HEK293T (cell line): Measurements from ENCODE around the gene GCN1.

Experiments
- BHLHE40 ChIP-seq: fragments of 450-650 bp; IDR thresholded peaks from 2 replicates; pipeline ENCODE4 v1.6.1; 2016; ENCODE audit warnings: mild to moderate bottlenecking, moderate library complexity, borderline replicate concordance
- ELF4 ChIP-seq: fragments of 450-650 bp; IDR thresholded peaks from 2 replicates; pipeline ENCODE4 v1.6.1; 2017; ENCODE audit warnings: antibody characterized with exemption
- FOXA1 ChIP-seq: fragments of 450-650 bp; IDR thresholded peaks from 2 replicates; pipeline ENCODE4 v1.6.1; 2016; ENCODE audit warnings: mild to moderate bottlenecking
- FOXM1 ChIP-seq: fragments of 450-650 bp; IDR thresholded peaks from 2 replicates; pipeline ENCODE4 v1.6.1; 2017; ENCODE audit warnings: mild to moderate bottlenecking, borderline replicate concordance
- HDGF ChIP-seq: fragments of 450-650 bp; IDR thresholded peaks from 2 replicates; pipeline ENCODE4 v1.6.1; 2017; ENCODE audit warnings: antibody characterized with exemption, borderline replicate concordance
- L3MBTL2 ChIP-seq: fragments of 450-650 bp; conservative IDR thresholded peaks from 2 replicates; pipeline ENCODE4 v1.6.1; 2016; ENCODE audit warnings: mild to moderate bottlenecking
- LEF1 ChIP-seq: fragments of 450-650 bp; IDR thresholded peaks from 2 replicates; pipeline ENCODE4 v1.6.1; 2017; ENCODE audit warnings: mild to moderate bottlenecking, borderline replicate concordance
- NFRKB ChIP-seq: fragments of 450-650 bp; IDR thresholded peaks from 2 replicates; pipeline ENCODE4 v1.6.1; 2016; ENCODE audit warnings: mild to moderate bottlenecking, moderate library complexity
- SP1 ChIP-seq: fragments of 450-650 bp; IDR thresholded peaks from 2 replicates; pipeline ENCODE4 v1.6.1; 2017
- SUZ12 ChIP-seq: fragments of 450-650 bp; IDR thresholded peaks from 2 replicates; pipeline ENCODE4 v1.6.1; 2016; ENCODE audit warnings: mild to moderate bottlenecking
- TF ChIP-seq, protein P1 (sequence below): fragments of 450-650 bp; IDR thresholded peaks from 2 replicates; pipeline ENCODE4 v1.6.1; 2016

DNA sequence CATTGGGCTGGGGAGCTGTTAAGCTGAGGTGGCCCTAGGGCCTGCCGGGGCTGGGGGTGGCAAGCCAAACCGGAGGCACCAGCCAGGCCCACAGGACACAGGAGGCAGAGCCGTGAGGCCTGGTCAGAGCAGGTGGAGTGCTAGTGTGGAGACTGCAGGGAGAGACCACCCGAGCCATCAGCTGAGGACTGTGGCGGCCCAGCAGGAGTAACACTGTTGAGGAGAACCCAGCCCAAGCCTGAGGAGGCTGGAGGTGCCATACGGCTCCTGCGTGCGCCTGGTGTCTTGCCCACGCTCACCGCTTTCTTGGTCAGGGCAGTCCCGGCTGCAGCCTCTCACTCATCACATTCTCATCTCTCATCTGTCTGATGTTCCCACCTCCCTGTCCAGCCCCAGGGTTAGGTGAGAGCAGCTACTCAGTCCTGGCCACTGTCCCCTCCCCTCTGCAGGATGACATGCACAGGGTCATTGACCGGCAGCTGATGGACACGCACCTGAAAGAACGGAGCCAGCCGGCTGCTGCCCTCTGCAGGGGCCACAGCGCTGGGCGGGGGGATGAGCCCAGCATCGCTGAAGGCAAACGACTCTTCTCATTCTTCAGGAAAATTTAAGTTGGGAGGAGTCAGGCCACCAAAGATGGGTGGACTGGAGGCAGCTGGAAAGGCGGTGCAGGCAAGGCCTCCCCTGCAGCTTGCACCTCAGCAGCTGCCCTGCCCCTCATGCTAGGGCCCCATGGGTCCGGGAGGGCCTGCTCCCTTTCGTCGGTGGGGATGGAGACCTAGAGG, 101.8 kb downstream of the GCN1 start:
- TF ChIP-seq, protein P1, sequence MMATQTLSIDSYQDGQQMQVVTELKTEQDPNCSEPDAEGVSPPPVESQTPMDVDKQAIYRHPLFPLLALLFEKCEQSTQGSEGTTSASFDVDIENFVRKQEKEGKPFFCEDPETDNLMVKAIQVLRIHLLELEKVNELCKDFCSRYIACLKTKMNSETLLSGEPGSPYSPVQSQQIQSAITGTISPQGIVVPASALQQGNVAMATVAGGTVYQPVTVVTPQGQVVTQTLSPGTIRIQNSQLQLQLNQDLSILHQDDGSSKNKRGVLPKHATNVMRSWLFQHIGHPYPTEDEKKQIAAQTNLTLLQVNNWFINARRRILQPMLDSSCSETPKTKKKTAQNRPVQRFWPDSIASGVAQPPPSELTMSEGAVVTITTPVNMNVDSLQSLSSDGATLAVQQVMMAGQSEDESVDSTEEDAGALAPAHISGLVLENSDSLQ = no peak
- no peak for TF ChIP-seq HDGF
- TF ChIP-seq NFRKB = no peak
- no peak for TF ChIP-seq FOXM1
- TF ChIP-seq SP1 = no peak
- TF ChIP-seq LEF1 = no peak
- no peak for TF ChIP-seq ELF4
- no peak for TF ChIP-seq SUZ12
- TF ChIP-seq BHLHE40 = no peak
- TF ChIP-seq FOXA1 = no peak
- TF ChIP-seq L3MBTL2 = no peak
